Sigmoid colon (tissue), 7 donors: Measurements from ENCODE around the gene CDK6. TPM values are rescaled to one million over a fixed set of nuclear protein-coding genes. Genes with fewer than 3 reads are reported as not detected.
"Not testable (repeated sequence)": the region's sequence is repeated elsewhere in the genome, so short reads cannot be mapped to it uniquely, and the experiment has no call there.

ENCODE experiments used
- DNase-seq: peaks from one replicate; pipeline ENCODE4 v3.0.0-alpha.2; 2019
- H3K27ac ChIP-seq, 4 donors: fragments of 200-600 bp; sonication (generic); one replicate each; pipeline ENCODE4 v1.5.1; 2016 to 2019; ENCODE audit warnings: mild to moderate bottlenecking in 1 of 4
- H3K27me3 ChIP-seq, 3 donors: fragments of 200-600 bp; sonication (generic); one replicate each; pipeline ENCODE4 v1.5.1; 2019; ENCODE audit warnings: mild to moderate bottlenecking in 1 of 3
- H3K36me3 ChIP-seq, 4 donors: fragments of 200-600 bp; sonication (generic); one replicate each; pipeline ENCODE4 v1.5.1; 2016 to 2019
- H3K4me1 ChIP-seq, 4 donors: fragments of 200-600 bp; sonication (generic); one replicate each; pipeline ENCODE4 v1.5.1; 2017 to 2019
- H3K4me3 ChIP-seq, 4 donors: fragments of 200-600 bp; sonication (generic); one replicate each; pipeline ENCODE4 v1.5.1; 2017 to 2019; ENCODE audit warnings: mild to moderate bottlenecking in 2 of 4, moderate library complexity in 1 of 4
- H3K9me3 ChIP-seq, 4 donors: fragments of 200-600 bp in 3 of 4; sonication (generic) in 3 of 4; one replicate each; pipeline versions ENCODE4 v1.5.1 to v1.6.1; 2013 to 2019
- CTCF ChIP-seq, 4 experiments: fragments of 450-650 bp in 3 of 4; fragments of 200-600 bp in 1 of 4; IDR thresholded peaks; one replicate each; pipeline ENCODE4 v1.5.1; 2016 to 2019; ENCODE audit warnings: antibody characterized with exemption in 4 of 4, mild to moderate bottlenecking in 3 of 4, moderate library complexity in 2 of 4
- EP300 ChIP-seq, 4 donors: sonication (generic); formaldehyde crosslinking; IDR thresholded peaks; one replicate each; pipeline ENCODE4 v1.6.1; 2017; ENCODE audit warnings: antibody characterized with exemption in 4 of 4
- POLR2A ChIP-seq, 2 donors: fragments of 450-650 bp; IDR thresholded peaks; one replicate each; pipeline ENCODE4 v1.6.1; 2016; ENCODE audit warnings: antibody characterized with exemption in 2 of 2, mild to moderate bottlenecking in 2 of 2, moderate library complexity in 2 of 2
- POLR2AphosphoS5 ChIP-seq, 4 donors: sonication (generic); formaldehyde crosslinking; IDR thresholded peaks; one replicate each; pipeline ENCODE4 v1.6.1; 2017; ENCODE audit warnings: antibody characterized with exemption in 4 of 4
- WGBS, 2 donors: extraction: QIAGEN DNeasy Blood & Tissue Kit; methylation state at CpG; one replicate each; pipeline ENCODE4 v1.1.7; 2013; 5-methylcytosine and 5-hydroxymethylcytosine counted together
- intact Hi-C: fragments of 100-400 bp; cut with DNase I; formaldehyde crosslinking; loops from one replicate; pipeline ENCODE4 v1.15.1; 2023
- polyA plus RNA-seq, 3 donors: library from polyadenylated mRNA; stranded (reverse); fragments of 200-250 nt; gene quantifications; one replicate each; pipeline ENCODE4 v1.2.3, GENCODE V29; 2013
- total RNA-seq, 4 donors: library from RNA; depleted of rRNA; stranded (reverse); fragments of >200 nt; gene quantifications; one replicate each; pipeline ENCODE4 v1.1.0, GENCODE V29; 2016
- donor health status: healthy with polysubstance abuse.
- donor health status: Bipolar disorder and iron deficiency.
- donor health status: healthy.

Gene CDK6
- total and polyA plus RNA-seq, 7 donors = 2.4 to 25.8 (median 13.3) TPM

GRCh38 chr7:92606985-92607384, 229.4 kb downstream of the CDK6 start:
- Histone ChIP-seq H3K4me1 (peaks cover 0 to 7% (median 0%) of the 10 kb centered on the region in 4 donors), H3K9me3 (no peaks in the 10 kb centered on the region), H3K27me3 (no peaks in the 10 kb centered on the region), H3K27ac (no peak overlapping the region), H3K36me3 (peaks cover 0 to 6% (median 0%) of the 10 kb centered on the region in 4 donors), H3K4me3 (no peak overlapping the region)
- 91 to 93% methylated on average over 4 of the region's 4 CpGs for WGBS, 2 donors
- no peak for DNase-seq
- TF ChIP-seq EP300 (IDR thresholded peaks at IDR 0.05) = no peak
- no peak for TF ChIP-seq POLR2AphosphoS5 (IDR thresholded peaks at IDR 0.05)
- TF ChIP-seq POLR2A (IDR thresholded peaks at IDR 0.05) = no peak
- TF ChIP-seq CTCF (IDR thresholded peaks at IDR 0.05) = no peak
- intact Hi-C loops = no loop called here

- H3K9me3 ChIP-seq, H3K27me3 ChIP-seq, H3K36me3 ChIP-seq, H3K4me3 ChIP-seq, intact Hi-C loops, H3K4me1 ChIP-seq, H3K27ac ChIP-seq, DNase-seq: not testable (repeated sequence)
- WGBS, 2 donors = 86 to 87% methylated on average over 7 of the region's 7 CpGs
Measured at GRCh38 chr7:92604517-92604916, 231.9 kb downstream of the CDK6 start.

GRCh38 chr7:92603089-92603445, 233.3 kb downstream of the CDK6 start:
- Histone ChIP-seq H3K9me3 (no peaks in the 10 kb centered on the region), H3K27ac (no peak overlapping the region), H3K36me3 (peaks cover 0 to 6% (median 0%) of the 10 kb centered on the region in 4 donors), H3K4me1 (no peaks in the 10 kb centered on the region), H3K27me3 (no peaks in the 10 kb centered on the region), H3K4me3 (no peak overlapping the region)
- intact Hi-C loops = no loop called here
- no peak for DNase-seq
- no peak for TF ChIP-seq POLR2A (IDR thresholded peaks at IDR 0.05)
- WGBS, 2 donors = 38 to 61% methylated on average over 1 of the region's 1 CpG

- DNase-seq = no peak
- intact Hi-C loops = no loop called here
- 68 to 88% methylated on average over 2 of the region's 2 CpGs for WGBS, 2 donors
Measured at GRCh38 chr7:92602352-92603088, 233.9 kb downstream of the CDK6 start.

GRCh38 chr7:92598310-92598981, 237.9 kb downstream of the CDK6 start:
- TF ChIP-seq CTCF (IDR thresholded peaks at IDR 0.05) (no peak), POLR2A (IDR thresholded peaks at IDR 0.05) (no peak), EP300 (IDR thresholded peaks at IDR 0.05) (no peak), POLR2AphosphoS5 (IDR thresholded peaks at IDR 0.05) (no peak)
- Histone ChIP-seq H3K4me1 (no peaks in the 10 kb centered on the region), H3K9me3 (no peaks in the 10 kb centered on the region), H3K27ac (no peak overlapping the region), H3K4me3 (no peak overlapping the region), H3K27me3 (no peaks in the 10 kb centered on the region), H3K36me3 (no peaks in the 10 kb centered on the region)
- no peak for DNase-seq
- intact Hi-C loops = no loop called here
- WGBS, 2 donors = 50 to 55% methylated on average over 1 of the region's 1 CpG

More at GRCh38 chr7:92602352-92603088, 233.9 kb downstream of the CDK6 start:
- TF ChIP-seq CTCF (IDR thresholded peaks at IDR 0.05) (no peak), POLR2AphosphoS5 (IDR thresholded peaks at IDR 0.05) (no peak), POLR2A (IDR thresholded peaks at IDR 0.05) (no peak), EP300 (IDR thresholded peaks at IDR 0.05) (no peak)
- Histone ChIP-seq H3K27me3 (no peaks in the 10 kb centered on the region), H3K4me3 (no peak overlapping the region), H3K36me3 (peaks cover 0 to 6% (median 0%) of the 10 kb centered on the region in 4 donors), H3K4me1 (no peaks in the 10 kb centered on the region), H3K9me3 (no peaks in the 10 kb centered on the region), H3K27ac (no peak overlapping the region)
